NCI-H187 treated with DMSO at 0.1 percent for 48 hours (cell line): ENCODE measurements around the gene PACS1.
"Not testable (repeated sequence)": the region's sequence is repeated elsewhere in the genome, so short reads cannot be mapped to it uniquely, and the experiment has no call there.

Experiments used
- DNase-seq: peaks from one replicate; lab custom pipeline; 2025; lab: John Stamatoyannopoulos, UW

PACS1 gene

DNA sequence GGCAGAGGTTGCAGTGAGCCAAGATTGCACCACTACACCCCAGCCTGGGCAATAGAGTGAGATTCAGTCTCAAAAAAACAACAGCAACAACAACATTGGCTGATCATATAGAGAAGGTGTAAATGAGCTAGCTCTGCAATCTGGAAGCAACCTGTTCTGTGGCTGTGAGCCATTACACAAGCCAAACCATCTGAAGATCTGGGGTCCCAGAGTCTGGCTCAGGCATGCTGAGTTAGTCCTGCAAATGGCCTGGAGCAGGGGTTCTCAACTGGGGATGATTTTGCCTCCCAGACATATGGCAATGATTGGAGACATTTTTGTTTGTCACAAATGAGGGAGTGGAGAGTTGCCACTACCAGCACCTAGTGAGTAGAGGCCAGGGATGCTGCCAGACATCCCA is 156.0 kb downstream of the PACS1 start:
- DNase-seq = no peak

DNA sequence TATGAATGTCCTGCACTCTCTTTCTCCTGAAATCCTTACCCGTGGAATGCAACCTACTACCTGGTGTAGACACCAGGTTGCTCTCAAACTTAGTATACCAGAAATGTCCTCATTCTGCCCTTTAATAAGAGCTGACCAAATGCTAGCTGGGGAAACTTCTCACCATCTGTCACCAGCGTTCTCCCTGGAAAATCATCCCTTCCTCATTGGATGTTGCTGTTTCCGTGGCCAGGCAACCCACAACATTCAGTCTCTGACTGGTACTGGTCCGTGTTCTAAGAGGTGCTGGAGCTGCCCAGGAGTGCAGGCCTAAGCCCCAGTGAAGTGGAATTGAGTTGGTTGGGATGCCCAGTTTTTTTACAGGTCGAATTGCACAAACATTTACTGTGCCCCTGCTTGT is 157.6 kb downstream of the PACS1 start:
- DNase-seq = no peak

DNA sequence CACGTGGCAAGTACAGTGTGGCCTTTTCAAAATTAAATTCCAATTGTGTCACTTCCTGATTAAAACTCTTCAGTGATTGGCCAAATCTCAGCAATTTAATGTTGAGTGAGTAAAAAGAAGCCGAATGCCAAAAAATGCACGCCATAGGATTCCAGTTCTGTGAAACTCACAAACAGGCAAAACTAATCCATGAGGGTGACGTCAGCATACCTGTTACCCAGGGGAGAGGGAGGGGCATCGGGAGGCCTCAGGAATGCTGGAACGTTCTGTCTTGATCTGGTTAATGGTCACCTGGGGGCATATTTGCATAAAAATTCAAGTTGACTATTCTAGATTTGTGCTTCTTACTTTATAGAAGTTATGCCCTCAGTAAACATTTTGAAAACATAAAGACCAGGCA is 158.4 kb downstream of the PACS1 start:
- no peak for DNase-seq

DNA sequence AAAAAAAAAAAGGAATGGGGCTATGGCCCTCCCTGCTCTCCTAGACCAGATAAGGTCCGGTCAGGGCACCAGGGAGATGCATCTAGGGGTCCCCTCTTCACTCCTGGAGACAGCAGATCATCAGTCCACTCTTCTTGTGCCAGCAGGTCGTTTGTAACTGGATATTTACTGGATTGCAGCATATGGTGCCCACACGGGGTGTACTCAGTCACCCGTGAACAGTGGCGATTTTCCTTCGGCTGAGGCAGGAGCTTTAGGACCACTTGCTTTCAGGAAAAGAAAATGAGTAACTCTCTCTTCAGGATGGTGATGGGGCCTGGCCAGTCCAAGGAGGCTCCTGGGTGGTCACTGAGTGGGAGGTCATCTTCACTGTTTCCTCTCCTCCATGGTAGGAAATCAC is 160.1 kb downstream of the PACS1 start:
- no peak for DNase-seq

DNA sequence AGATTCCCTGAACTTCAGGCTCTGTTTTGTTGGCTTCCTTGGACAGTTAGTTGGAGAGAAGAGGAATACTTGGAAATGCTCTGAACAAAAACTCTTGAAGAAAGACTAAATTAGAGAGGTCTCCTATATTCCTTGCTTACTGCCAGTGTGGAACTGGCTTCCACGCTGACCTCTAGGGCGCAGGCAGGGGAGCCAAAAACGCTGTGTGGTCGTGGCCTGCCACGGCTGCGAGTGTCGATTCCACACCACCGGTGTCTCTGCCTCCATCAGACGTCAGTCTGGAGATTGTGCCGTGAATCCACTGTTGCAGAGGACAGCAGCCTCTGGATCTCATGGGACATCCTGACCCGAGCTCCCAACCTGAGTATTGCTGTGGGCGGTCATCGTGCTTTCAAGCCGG is 160.9 kb downstream of the PACS1 start:
- no peak for DNase-seq

DNA sequence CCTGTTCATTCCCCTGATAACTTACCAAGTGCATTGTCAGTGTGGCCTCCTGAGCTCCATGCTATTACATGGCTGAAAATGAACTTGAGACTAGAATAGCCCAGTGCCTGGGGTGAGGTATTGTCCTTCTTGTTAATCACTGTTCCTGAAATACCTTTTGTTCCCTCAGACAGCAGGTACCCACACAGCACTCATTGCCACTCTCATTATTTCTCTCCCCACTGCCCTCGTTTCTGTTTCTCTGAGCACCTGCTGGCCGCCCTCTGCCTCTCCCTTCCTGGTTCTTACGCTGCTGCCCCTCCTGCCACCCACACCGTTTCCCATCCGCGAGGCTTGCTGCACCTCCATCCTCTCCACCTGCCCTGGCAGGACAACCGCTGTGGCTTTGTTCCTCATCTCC is 161.5 kb downstream of the PACS1 start:
- no peak for DNase-seq

DNA sequence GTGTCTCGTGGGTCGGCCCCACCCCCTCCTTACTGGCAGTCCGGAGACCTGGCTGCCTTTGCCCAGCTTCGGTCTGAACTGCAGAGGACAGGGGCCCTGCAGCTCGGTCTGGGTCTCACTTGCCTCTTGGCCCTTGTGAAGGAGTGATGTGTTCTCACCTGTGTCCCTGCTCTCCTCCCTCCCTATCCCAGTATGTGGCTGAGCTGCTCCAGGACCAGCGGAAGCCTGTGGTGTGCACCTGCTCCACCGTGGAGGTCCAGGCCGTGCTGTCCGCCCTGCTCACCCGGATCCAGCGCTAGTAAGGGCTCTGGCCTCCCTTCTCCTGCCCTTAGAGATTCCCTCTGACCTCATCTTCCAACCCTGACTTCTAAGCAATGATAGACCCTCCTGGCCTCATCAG is 162.7 kb downstream of the PACS1 start:
- no peak for DNase-seq

DNA sequence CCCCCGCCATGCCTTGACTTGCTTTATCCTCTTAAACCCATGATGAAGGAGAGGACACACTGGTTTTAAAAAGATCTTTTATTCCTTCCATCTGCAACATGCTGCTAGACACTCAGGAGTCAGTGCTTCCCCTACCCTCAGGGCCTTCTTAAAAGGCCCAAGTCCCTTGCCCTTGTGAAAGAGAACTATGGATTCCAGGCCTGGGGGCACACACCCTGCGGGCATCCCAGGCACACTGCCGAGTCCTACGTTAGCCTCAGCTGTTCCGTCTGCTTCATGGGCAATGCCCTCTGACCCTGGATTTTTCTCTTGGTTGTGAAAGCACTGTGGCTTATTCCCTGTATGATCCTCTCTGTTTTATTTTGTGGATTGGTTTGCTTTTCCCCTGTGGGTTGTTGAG is 163.2 kb downstream of the PACS1 start:
- DNase-seq = no peak

DNA sequence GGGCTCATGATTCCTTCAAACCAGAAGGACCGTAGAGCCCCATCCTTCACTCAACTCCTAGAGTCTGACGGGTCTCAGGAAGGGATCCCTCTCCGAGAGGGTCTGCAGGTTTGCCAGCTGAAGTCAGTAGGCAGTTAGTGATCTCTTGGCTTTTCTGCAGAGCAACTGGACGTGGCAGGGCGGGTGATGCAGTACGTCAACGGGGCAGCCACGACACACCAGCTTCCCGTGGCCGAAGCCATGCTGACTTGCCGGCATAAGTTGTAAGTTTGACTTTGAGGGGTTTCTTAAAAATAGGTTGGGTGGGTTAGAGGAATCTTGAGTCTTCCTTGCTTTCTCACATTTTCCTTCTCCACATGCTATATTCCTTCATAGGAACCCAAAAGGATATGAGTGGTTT is 165.1 kb downstream of the PACS1 start:
- DNase-seq = no peak

DNA sequence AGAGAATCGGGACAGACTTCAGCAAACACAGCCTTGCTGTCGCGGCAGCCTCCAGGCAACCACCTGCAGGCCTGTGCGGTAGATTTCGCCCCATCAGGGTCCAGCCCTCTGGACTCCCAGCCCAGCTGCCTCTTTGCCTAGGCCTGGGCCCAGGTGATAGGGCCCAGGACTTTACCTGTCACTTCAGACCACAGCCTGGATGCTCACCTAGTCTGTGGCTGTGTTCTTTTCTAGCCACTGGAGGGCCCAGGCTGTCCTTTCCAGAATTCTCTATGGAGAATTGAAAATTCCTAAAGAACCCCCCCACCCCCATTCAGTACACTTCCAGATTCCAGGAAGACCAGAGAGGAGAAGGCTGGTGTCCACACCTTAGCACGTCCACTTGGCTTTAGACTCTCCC is 167.8 kb downstream of the PACS1 start:
- no peak for DNase-seq

DNA sequence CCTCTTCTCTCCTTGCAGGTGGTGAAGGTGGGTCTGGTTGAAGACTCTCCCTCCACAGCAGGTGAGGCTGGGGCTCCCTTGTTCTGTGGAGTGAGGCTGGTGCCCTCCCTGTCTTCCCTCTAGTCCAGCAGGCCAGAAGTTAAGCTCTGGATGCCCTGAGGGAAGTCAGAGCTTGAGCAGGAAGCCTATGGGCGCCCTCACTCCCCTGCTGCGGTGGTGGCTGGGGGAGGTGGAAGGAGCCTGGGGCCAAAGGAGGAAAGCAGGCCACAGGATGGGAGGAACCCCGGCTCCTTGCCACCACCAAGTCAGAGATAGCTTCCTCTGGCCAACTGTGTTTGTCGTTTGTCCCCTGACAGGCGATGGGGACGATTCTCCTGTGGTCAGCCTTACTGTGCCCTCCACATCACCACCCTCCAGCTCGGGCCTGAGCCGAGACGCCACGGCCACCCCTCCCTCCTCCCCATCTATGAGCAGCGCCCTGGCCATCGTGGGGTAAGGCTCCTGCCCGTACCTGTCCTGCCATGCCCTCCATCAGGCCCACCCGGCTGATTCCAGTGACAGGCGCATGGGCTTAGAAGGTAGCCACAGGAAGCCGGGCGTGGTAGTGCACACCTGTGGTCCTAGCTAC is 168.8 kb downstream of the PACS1 start:
- no peak for DNase-seq

DNA sequence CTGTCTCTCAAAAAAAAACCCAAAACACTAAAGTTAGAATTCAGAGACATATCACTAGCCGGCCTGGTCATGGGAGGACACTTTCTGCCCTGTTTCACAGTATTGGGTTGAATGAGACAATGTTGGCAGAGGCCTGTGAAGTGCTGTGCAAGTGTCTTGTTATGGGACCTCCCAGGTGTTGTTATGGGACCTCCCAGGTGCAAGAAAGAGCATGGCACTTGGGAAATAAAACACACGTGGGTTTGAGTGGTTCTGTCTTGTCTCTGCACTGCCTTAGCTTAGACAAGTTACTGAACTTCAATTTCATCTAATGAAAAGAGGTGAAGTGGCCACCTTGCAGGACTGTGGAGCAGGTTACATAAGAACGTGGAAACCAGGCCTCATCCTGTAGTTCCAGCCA is 169.4 kb downstream of the PACS1 start:
- no peak for DNase-seq

DNA sequence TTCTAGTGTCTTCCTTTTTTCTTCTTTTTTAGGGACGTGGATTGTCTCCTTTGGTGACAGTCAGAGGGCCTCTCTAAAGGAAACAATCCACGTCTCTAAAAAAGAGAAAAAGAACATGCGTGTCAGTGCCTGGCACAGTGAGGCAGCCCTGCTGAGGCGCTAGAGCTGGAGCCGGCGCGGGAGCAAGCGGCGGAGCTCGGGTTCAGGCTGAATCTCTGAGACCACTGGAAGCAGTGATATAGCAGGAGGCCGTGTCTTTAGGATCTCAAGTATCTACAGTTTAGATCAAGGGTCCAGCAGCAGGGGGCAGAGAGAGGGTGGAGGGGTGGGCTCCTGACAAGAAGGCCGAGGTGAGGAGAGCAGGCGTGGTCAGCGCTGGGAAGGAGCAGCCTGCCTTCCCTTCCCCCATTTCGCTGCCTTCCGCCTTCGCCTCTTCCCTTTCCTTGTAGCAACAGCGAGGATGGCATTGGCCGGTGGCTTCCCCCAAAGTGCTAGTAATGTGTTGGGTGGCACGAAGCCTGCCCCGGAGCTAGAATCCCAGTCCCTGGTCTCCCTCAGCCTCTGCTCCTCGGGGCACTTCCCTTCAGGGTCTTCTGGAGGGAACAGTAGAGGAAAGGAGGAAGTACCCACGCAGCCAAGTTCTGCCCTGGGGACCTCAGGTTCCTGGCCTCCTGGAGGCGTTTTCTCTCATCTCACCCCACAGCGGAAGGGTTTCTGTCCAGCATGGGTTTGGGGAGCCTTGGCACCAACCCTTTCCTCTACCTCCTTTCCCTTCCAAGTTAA is 170.1 kb downstream of the PACS1 start:
- DNase-seq = no peak

DNA sequence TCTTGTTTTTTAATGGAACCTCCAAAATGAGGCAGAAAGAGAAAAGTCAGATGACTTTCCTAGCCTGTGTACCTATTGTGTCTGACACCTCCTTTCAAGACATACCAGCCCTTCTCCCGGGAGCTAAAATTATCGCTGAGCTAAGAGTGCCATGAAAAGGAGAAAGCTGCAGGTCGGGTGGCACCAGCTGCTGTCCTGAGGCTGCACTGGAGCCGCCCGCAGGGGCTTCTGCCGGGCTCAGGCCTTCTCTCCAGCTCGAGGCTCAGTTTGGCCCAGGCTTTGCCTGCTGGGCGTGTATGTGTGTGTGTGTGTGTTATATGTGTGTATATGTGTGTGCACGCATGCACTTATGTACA is 170.7 kb downstream of the PACS1 start:
- DNase-seq = no peak

DNA sequence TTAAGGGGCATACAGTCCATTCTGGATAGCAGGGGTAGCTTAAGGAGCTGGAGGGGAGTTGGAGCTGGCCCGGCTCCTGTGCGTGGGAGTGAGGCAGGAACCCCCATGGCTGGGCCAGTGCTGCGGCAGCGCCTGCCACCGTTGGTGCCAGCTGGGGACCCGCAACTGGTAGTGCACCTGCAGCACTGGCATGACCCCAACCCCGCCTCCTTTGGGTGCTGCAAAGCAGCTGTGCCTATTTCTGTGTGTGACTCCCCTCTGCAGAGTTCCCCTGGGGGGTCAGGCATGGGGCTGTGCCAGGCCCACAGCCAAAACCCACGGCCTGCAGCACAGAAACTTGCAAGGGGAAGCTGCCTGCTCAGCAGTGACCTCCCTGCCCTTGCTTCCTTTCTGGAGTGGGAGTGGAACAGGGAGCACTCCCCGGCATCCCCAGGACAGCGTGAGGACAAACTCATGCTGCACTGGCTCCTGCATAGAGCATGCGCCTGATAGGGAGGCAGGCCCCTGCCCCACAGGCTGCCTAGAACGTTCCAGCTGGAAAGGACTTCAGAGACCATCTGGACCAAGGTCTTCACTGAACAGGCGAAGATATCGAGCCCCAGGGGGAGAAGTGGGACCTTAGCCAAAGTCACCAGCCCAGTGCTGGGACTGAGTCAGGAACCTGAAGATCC is 172.2 kb downstream of the PACS1 start:
- DNase-seq = no peak

DNA sequence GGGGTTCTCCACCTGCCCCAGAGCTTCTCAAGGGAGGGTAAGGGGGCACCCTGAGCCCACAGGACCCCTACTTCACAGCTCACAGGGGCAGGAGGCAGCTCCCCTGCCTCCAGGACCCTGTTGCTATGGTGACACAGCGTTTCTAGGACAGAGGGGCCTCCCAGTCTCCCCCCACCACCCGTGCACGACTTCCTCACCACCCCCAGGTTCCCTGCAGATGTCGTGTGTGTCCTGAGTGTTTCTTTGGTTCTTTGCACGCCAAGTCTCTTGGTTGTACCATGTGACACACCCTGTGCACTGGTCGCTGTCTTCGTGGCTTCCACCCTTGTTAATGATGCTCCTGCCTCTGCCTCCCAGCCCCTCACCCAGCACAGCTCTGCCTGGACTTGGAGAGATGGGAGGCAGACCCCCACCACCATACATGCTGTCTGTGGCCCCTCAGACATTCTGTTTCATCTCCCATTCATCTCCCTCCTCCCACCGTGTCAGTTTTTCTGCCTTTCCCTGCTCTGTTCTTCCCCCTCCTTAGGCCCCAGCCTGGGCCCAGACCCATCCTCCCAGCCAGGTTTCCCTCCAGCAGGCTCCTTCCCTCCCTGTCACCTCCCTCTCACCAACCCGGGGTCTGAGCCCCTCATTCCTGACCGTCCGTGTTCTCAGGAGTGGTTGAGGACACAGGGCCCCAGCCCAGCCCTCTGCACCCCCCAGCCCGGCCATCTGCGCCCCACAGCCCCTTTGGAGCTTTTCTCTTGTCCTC is 173.9 kb downstream of the PACS1 start:
- no peak for DNase-seq

DNA sequence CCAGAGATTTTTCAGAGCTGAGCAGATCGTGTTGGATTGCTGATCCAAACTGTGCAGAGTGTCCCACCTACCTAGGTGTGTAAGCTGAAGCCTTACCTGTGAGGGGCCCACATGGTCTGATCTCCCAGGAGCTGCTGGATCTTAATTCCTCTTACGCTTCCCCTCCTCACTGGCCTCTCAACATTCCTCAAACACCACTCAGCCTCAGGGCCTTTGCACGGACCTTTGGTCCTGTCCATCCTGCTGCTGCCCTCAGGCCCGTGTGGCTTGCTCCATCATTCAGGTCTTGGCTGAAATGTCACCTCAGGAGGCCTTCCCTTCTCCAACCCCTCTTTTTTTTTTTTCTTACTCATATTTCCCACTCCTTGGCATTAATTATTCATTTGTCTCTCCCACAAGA is 177.2 kb downstream of the PACS1 start:
- no peak for DNase-seq

DNA sequence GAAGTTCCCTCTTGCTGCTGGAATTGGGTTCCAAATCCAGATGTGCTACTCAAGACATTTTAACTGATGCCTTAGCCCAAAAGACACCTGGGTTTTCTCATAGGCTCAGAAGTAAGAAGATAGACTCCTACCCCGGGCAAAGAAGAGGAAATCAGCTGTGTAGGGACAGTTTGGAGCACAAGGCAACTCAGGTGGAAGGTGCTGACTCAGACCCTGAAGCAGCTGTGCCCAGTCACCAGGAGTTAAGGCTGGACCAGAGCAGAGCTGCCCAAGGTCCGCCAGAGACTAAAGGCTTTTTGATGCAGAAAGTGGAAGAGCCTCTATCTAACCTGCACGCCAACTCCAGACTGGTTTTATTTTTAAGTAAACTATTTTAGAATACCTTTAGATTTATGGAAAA is 177.7 kb downstream of the PACS1 start:
- no peak for DNase-seq

DNA sequence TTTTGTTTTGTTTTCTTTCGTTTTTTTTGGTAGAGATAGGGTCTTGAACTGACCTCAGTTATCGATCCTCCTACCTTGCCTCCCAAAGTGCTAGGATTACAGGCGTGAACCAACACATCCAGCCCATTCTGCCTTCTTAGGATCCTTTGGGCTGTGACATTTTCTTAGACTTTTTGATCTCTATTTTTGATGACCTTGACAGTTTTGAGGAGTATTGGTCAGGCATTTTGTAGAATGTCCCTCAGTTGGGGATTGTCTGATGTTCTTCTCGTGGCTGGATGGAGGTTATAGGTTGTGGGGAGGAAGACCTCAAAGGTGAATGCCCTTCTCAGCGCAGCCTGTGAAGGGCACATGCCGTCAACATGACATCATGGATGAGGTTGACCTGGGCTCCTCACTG is 178.8 kb downstream of the PACS1 start:
- DNase-seq = no peak

DNA sequence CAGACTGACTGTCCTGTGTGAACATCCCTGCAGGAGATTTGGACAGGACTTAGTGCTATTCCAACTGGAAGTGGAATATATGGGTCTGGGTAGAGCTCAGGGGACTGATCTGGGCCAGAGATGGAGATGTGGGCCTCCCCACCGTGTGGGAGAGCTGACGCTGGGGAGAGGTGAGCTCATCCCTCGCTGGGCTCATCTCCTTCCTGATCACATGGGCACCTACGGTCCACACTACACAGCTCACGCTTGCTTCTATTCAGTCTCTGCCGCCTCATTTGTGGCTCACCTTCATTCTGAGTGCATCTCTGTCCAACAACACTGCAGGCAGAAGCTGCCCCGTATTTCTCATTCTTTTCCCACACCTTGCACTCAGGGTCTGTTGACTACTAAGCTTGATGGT is 181.7 kb downstream of the PACS1 start:
- DNase-seq = no peak

DNA sequence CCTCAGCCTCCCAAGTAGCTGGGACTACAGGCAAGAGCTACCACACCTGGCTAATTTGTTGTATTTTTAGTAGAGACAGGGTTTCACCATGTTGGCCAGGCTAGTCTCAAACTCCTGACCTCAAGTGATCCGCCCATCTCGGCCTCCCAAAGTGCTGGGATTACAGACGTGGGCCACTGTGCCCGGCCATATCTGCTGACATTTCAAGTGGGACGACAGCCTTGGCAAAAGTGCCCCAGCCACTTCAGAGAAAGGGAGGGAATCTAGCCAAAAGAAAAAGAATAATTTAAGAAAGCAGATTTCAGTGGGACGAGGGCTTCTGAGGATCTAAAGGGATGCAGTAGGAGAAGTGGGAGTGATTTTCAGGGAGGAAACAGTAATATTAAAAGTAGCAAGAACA is 183.0 kb downstream of the PACS1 start:
- not testable (repeated sequence) for DNase-seq

DNA sequence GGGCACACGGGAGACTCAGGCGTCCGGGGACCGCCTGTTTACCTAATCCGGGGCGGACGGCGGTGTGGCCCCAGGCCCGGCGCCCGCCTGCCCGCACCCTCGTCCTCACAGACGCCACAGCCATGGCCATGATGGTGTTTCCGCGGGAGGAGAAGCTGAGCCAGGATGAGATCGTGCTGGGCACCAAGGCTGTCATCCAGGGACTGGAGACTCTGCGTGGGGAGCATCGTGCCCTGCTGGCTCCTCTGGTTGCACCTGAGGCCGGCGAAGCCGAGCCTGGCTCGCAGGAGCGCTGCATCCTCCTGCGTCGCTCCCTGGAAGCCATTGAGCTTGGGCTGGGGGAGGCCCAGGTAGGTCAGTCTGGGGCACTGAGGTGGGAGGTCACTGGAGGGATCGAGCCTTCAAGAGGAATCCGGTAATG is 188.4 kb downstream of the PACS1 start:
- DNase-seq = no peak

DNA sequence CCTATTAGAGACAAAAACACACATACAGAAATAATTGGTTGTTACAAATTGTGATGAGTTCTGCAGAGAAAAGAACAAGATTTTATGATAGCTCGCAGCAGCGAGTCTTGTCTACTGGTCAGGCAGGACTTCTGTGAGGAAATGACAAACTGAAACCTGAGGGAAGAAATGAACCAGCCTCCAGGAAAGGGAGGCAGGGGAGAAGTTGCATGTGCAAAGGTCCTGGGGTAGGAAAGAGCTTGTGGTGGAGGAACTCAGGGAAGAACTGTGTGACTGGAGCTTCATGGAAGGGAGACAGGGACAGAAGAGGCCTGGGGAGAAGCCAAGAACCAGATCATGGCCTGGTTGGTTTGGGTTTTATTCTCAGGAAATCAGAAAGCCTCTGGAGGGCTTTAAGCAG is 189.2 kb downstream of the PACS1 start:
- no peak for DNase-seq
